Hippocampal formation (tissue), 2 donors: ENCODE measurements around the gene CALM3.
A peak's percentile ranks its signal among the peaks of the same experiment; 100 is the strongest.

ENCODE experiments used
- DNase-seq, 2 donors: peaks; one replicate each; lab custom pipeline; 2025; lab: John Stamatoyannopoulos, UW

CALM3 gene

GRCh38 chr19:46599716-46600373 is 1.3 kb upstream of the CALM3 start:
- DNase-seq = no peak

- peak; percentile 95 to 97 for DNase-seq
These were observed 479 bp upstream of the CALM3 start for GRCh38 chr19:46600384-46601317.

DNA sequence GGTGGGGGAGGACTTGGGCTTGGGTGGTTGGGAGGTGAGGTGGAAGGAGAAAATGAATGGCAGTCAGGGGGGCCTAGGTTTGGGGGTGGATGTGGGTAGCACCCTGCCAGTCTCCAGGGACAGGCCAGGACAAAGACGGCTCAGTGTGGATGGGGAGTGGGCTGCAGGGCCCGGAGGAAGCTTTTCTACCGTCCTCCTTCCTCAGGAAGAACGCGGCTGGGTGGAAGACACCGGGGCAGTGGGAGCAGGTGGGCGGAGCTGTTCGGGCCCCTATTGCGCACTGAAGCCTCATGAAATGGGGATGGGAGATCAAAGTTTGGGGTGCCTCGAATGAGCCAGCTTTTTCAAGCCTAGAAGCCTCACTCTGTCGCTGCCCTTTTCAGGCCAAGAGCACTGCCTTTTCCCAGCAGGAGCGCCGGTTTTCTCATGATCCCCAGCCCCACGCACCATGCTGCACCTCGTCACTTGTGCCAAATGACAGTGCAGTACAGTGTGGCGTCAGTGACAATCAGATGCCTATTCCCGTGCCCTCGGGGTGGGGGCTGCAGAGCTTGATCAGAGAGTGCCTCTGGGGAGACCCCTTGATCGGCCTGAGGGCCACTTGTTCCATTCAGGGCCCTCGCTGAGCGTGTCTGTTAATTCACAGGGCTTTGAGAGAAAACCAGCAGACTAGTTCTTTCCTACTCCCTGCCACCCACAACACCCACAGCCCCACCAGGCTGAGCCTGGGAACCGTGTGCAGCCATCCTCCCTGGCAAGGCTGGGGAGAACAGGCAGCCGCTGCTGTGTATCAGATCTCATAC is 1.5 kb downstream of the CALM3 start:
- DNase-seq = no peak

DNA sequence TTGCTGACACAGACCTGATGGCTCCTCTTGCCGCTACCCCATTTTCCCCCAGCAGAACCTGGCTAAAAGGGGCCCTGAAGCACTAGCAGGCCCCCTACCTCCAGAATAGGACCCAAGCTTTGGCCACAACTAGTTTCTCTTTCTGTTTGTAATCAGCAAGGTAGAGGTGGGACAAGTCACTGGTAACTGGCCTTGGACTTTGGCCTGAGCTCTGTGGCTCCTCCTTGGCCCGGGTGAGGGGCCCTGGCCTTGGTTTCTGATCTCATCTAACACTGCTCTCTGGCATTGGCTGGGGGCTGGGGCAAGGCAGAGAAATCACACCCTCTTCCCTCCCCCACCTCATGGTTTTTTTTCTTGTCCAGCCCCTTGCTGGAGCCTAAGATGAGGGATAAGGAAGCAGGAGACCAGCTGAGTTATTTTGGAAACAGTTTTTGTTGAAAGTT is 2.1 kb downstream of the CALM3 start:
- DNase-seq = no peak

GRCh38 chr19:46603752-46604231 is 2.7 kb downstream of the CALM3 start:
- DNase-seq = no peak

DNA sequence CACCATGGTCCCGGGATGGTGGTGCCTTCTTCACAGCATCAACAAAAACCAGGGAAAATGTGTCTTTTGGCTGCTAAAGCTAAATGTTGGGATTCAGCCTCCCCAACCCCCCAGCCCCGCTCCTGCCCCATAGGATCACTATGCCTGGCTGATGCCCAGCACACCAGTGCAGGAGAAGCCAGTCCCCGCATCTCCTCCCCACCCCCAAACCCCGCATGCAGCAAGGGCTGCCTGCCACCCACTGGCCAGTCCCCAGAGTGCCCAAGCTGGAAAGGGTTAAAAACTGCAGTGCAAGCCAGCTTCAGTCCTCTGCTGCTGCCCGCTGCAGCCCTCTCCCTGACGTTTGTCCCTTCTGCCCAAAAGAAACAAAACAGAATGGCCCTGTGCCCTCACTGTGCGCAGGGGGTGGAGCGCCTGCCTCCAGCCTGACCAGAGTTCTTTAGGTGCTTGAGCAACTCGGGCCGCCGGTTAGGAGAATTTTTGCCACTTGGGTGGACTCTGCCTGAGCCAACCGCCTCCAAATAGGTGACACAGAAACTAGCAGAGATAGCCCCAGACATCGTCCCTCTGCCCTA is 3.7 kb downstream of the CALM3 start:
- peak in 1 of 2 donors; percentile 40 for DNase-seq

DNA sequence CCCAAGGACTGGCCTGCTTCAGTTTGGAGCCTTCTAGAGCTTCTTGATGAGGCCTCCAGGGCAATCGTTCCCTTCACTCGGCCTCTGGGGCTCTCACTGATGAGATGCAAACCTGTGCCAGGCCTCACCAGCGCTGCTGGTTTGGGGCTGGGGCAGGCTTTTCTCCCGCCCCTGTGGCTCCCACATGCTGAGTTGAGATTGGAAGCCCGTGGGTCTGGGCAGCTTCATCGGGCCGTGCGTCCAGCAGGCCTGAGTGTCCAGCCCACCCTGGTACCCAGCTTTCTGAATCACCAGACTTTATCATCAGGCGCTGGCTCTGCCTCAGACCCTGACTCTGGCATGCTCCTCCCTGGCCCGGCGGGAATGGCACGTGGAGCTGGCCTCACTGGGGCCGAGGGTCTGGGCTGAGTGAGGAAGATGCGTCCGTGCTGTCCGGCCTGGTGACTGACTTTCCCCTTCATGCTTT is 4.3 kb downstream of the CALM3 start:
- no peak for DNase-seq

DNA sequence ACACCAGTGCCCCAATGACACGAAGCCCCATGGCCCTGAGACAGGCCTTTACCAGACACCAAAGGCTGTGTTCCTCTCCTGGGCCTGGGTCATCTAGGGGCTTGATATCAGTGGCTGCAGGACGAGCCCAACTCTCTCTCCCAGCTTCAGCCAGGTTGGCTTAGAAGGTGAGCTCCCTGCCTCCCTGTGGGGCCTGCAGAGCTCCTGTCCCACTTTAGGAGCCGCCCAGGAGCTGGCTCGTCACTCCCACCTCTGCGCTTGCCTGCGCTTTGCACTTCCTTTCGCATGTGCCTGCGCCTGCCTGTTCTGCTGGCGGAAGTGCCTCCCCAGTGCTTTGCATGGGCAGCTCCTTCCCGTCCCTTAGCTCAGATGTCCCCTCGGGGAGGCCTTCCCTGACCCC is 4.9 kb downstream of the CALM3 start:
- DNase-seq = no peak

DNA sequence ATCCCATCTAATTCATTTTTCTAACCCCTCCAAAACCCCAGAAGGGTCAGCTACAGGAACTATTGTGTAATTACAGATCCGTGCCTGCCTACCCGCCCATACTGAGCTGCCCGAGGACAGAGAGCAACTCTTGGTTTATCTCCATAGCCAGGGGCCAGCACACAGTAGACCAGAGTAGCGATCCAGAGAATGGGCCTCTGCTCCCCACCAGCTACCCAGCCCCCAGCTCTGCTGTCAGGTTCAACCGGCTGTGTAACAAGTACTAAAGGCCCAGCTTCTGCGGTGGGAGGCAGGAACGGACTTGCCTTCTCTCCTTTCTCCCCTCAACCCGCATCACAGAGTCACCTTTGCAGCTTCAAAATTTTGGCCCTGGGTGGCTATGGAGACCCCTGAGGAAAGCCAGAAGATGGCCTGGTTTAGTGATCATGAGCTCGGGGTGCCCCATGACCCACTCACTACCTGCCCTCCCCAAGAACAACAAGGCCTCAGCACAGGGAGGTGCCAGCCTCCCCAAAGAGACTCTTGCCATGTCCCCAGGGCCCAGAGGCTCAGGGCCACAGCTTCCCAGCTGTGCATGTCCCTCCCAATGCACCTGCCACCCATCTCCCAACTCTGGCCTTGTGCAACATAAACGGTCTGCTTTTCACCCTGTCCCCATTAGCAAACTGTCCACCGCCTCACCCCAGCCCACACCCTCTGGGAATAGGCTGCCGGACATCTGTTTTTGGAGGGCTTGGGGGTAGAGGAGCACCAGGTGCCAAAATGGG is 5.7 kb downstream of the CALM3 start:
- DNase-seq = no peak

GRCh38 chr19:46607448-46607841 is 6.3 kb downstream of the CALM3 start:
- peak; percentile 45 to 59 for DNase-seq

DNA sequence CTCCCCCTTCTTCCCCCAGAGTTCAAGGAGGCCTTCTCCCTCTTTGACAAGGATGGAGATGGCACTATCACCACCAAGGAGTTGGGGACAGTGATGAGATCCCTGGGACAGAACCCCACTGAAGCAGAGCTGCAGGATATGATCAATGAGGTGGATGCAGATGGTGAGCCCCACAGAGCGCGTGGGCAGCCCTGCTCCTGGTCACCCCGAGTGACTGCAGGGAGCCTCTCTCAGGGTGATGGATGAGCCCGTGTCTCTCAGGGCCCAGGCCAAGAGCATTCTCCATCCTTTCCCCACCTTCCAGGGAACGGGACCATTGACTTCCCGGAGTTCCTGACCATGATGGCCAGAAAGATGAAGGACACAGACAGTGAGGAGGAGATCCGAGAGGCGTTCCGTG is 7.0 kb downstream of the CALM3 start:
- DNase-seq = no peak

DNA sequence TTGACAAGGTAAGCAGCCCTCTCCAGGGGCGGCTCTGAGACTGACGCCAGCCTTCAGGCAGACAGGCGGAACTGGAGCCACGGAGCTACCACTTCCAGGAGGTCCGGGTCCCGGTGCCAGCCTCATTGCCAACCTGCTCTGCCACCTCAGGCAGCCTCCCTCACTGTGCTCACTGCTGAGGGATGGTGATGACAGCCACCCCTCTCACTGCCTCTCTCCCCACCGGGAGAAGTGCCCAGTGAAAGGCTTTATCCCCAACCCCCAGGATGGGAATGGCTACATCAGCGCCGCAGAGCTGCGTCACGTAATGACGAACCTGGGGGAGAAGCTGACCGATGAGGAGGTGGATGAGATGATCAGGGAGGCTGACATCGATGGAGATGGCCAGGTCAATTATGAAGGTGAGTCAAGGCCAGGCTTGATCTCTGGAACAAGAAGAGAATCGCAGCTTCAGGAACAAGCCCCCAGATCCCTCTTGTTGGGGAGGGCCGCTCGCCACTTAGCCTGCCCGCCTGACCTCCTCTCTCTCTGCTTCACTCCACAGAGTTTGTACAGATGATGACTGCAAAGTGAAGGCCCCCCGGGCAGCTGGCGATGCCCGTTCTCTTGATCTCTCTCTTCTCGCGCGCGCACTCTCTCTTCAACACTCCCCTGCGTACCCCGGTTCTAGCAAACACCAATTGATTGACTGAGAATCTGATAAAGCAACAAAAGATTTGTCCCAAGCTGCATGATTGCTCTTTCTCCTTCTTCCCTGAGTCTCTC is 7.6 kb downstream of the CALM3 start:
- DNase-seq = no peak

- no peak for DNase-seq
These were observed 8.6 kb downstream of the CALM3 start for GRCh38 chr19:46609511-46610412.

GRCh38 chr19:46610413-46610775 is 9.3 kb downstream of the CALM3 start:
- no peak for DNase-seq

- no peak for DNase-seq
These were observed 10.0 kb downstream of the CALM3 start for GRCh38 chr19:46610851-46611770.

DNA sequence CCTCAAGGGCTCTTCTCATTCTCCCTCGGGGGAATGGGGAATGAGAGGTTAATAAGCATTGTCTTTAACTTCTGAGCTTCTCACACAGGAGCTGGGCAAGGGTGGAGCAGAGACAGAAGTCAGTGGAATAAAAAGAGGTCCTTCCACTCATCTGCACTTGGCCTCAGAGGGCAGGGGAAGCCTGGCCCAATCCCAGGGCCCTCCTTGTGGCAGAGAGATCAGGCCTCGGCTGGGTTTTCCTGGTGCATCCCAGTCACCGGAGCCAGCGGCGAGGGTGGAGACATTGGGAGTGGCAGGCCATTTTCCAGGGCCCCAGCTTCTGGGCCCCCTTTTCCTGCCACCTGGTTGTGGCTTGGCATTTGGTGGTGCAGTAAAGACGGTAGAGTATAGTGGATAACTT is 10.6 kb downstream of the CALM3 start:
- no peak for DNase-seq

DNA sequence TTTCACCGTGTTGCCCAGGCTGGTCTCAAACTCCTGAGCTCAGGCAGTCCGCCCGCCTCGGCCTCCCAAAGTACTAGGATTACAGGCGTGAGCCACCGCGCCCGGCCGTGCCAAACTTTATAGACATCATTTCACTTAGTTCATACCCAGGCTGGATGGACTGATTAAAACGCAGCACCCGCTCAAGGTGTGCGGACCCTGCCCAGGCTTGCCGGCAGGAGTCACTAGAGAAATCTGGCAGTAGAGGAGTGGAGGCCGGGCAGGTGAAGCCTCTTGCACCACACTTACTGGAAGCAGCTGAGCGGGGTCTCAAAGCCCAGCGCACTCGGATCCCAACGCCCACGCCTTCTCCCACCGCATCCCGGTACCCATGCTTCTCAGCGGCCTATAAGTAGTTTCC is 12.4 kb downstream of the CALM3 start:
- DNase-seq = no peak

- DNase-seq = peak; percentile 78 to 82
These were observed 13.1 kb downstream of the CALM3 start for GRCh38 chr19:46614114-46614722.
